Measurements from ENCODE around the gene KCNQ1OT1.
A peak's percentile ranks its signal among the peaks of the same experiment; 100 is the strongest.

Gene KCNQ1OT1

GRCh38 chr11:2625183-2625582 is 74.6 kb downstream of the KCNQ1OT1 start:
- no peak for TF ChIP-seq ZNF747 (tag by site-specific recombination; IDR thresholded peaks at IDR 0.05)
- peak; percentile 30; the same call in 1 of the 2 replicates for TF ChIP-seq ZFHX2 (tag by site-specific recombination; conservative IDR thresholded peaks at IDR 0.05)
- Histone ChIP-seq H3K27ac (ENCODE audit: extremely low read depth, low read depth, low read length) (no peak overlapping the region), H3K36me3 (ENCODE audit: control insufficient read depth in 2 of 2, insufficient read depth in 1 of 2, low read length in 2 of 2) (no peaks in the 10 kb centered on the region), H3K4me1 (ENCODE audit: control insufficient read depth, insufficient read depth, low read length) (no peaks in the 10 kb centered on the region), H3K4me3 (ENCODE audit: low read depth, low read length) (no peak overlapping the region), H3K9me3 (ENCODE audit: control insufficient read depth, insufficient read depth, low read depth, low read length) (no peaks in the 10 kb centered on the region)
- ChIA-PET CTCF (no interaction called here), POLR2A (no interaction called here)

- POLR2A ChIA-PET: no interaction called here
- no peak for TF ChIP-seq KLF1 (tag by site-specific recombination; IDR thresholded peaks at IDR 0.05)
- no peaks in the 10 kb centered on the region for H3K9me3 ChIP-seq (ENCODE audit: control insufficient read depth, insufficient read depth, low read depth, low read length)
These were observed 77.9 kb downstream of the KCNQ1OT1 start for GRCh38 chr11:2621894-2622293.

GRCh38 chr11:2612884-2613571 is 86.8 kb downstream of the KCNQ1OT1 start:
- TF ChIP-seq ZSCAN30 (tag by site-specific recombination; IDR thresholded peaks at IDR 0.05): no peak
- TF ChIP-seq ZNF639 (tag by site-specific recombination; IDR thresholded peaks at IDR 0.05): no peak
- TF ChIP-seq ZNF174 (tag by site-specific recombination; IDR thresholded peaks at IDR 0.05): no peak
- no peak for TF ChIP-seq ZNF112 (tag by site-specific recombination; IDR thresholded peaks at IDR 0.05)
- no peak for TF ChIP-seq ZNF18 (tag by site-specific recombination; IDR thresholded peaks at IDR 0.05)
- no peak for TF ChIP-seq ZBTB10 (tag by site-specific recombination; IDR thresholded peaks at IDR 0.05)
- no peak for TF ChIP-seq ZBTB6 (tag by site-specific recombination; IDR thresholded peaks at IDR 0.05)
- TF ChIP-seq ELK4 (IDR thresholded peaks at IDR 0.05; ENCODE audit: borderline replicate concordance, low read depth, low read length): no peak
- TF ChIP-seq ZNF529 (tag by site-specific recombination; IDR thresholded peaks at IDR 0.05; ENCODE audit: insufficient replicate concordance): no peak
- no peak for TF ChIP-seq ZXDB (tag by site-specific recombination; IDR thresholded peaks at IDR 0.05)
- TF ChIP-seq ZNF274 (IDR thresholded peaks at IDR 0.05; ENCODE audit: low read length): no peak
- no peak for TF ChIP-seq ZNF274 (tag by site-specific recombination; IDR thresholded peaks at IDR 0.05; ENCODE audit: borderline replicate concordance)
- no peak for TF ChIP-seq ZNF146 (tag by site-specific recombination; IDR thresholded peaks at IDR 0.05)
- no peak for TF ChIP-seq SCRT1 (tag by site-specific recombination; IDR thresholded peaks at IDR 0.05; ENCODE audit: borderline replicate concordance)
- no peak for TF ChIP-seq ZNF501 (tag by site-specific recombination; IDR thresholded peaks at IDR 0.05)
- TF ChIP-seq ZSCAN16 (tag by site-specific recombination; IDR thresholded peaks at IDR 0.05): no peak
- no peak for TF ChIP-seq ZNF121 (tag by site-specific recombination; IDR thresholded peaks at IDR 0.05)
- no peak for TF ChIP-seq SP2 (tag by site-specific recombination; IDR thresholded peaks at IDR 0.05)
- no peak for TF ChIP-seq ZNF16 (tag by site-specific recombination; IDR thresholded peaks at IDR 0.05; ENCODE audit: low read depth)
- TF ChIP-seq ZSCAN4 (tag by site-specific recombination; IDR thresholded peaks at IDR 0.05): no peak
- Histone ChIP-seq H3K4me1 (ENCODE audit: control insufficient read depth, insufficient read depth, low read length) (no peaks in the 10 kb centered on the region), H3K27ac (ENCODE audit: extremely low read depth, low read depth, low read length) (no peak overlapping the region), H3K9me3 (ENCODE audit: control insufficient read depth, insufficient read depth, low read depth, low read length) (no peaks in the 10 kb centered on the region), H3K4me3 (ENCODE audit: low read depth, low read length) (no peak overlapping the region), H3K36me3 (ENCODE audit: control insufficient read depth in 2 of 2, insufficient read depth in 1 of 2, low read length in 2 of 2) (no peaks in the 10 kb centered on the region)
- ChIA-PET CTCF (no interaction called here), POLR2A (no interaction called here)

More at GRCh38 chr11:2621894-2622293, 77.9 kb downstream of the KCNQ1OT1 start:
- H3K27ac ChIP-seq (ENCODE audit: extremely low read depth, low read depth, low read length): no peak overlapping the region
- no peaks in the 10 kb centered on the region for H3K36me3 ChIP-seq (ENCODE audit: control insufficient read depth in 2 of 2, insufficient read depth in 1 of 2, low read length in 2 of 2)
- CTCF ChIA-PET: no interaction called here
- no peaks in the 10 kb centered on the region for H3K4me1 ChIP-seq (ENCODE audit: control insufficient read depth, insufficient read depth, low read length)
- H3K4me3 ChIP-seq (ENCODE audit: low read depth, low read length): no peak overlapping the region

All from HEK293 (cell line).